Parathyroid adenoma (tissue), 2 donors: ENCODE data around the gene PALLD.

ENCODE experiments used
- H2AFZ ChIP-seq: fragments of 300-600 bp; sonication (generic); one replicate; pipeline ENCODE4 v1.7.0; 2017; ENCODE audit warnings: antibody characterized with exemption, mild to moderate bottlenecking
- H3K27ac ChIP-seq: fragments of 300-600 bp; sonication (generic); one replicate; pipeline ENCODE4 v1.7.0; 2017
- H3K27me3 ChIP-seq: fragments of 300-600 bp; sonication (generic); one replicate; pipeline ENCODE4 v1.7.0; 2017; ENCODE audit warnings: low read length; ENCODE audit not compliant: control insufficient read depth, insufficient read depth
- H3K36me3 ChIP-seq: fragments of 300-600 bp; sonication (generic); one replicate; pipeline ENCODE4 v1.7.0; 2017; ENCODE audit warnings: low read length; ENCODE audit not compliant: control insufficient read depth, insufficient read depth
- H3K4me1 ChIP-seq: fragments of 300-600 bp; sonication (generic); one replicate; pipeline ENCODE4 v1.7.0; 2017; ENCODE audit warnings: control low read depth
- H3K4me2 ChIP-seq: fragments of 300-600 bp; sonication (generic); one replicate; pipeline ENCODE4 v1.7.0; 2017; ENCODE audit warnings: low read length
- H3K4me3 ChIP-seq: fragments of 300-600 bp; sonication (generic); one replicate; pipeline ENCODE4 v1.7.0; 2017; ENCODE audit warnings: low read depth, low read length
- H3K79me2 ChIP-seq: fragments of 300-600 bp; sonication (generic); one replicate; pipeline ENCODE4 v1.7.0; 2017; ENCODE audit warnings: control low read depth
- H3K9ac ChIP-seq: fragments of 300-600 bp; sonication (generic); one replicate; pipeline ENCODE4 v1.7.0; 2017; ENCODE audit warnings: mild to moderate bottlenecking
- H3K9me3 ChIP-seq: fragments of 300-600 bp; sonication (generic); one replicate; pipeline ENCODE4 v1.7.0; 2017; ENCODE audit warnings: low read length; ENCODE audit not compliant: control insufficient read depth
- CTCF ChIP-seq: fragments of 300-600 bp; sonication (generic); IDR thresholded peaks from one replicate; pipeline ENCODE4 v1.7.0; 2017; ENCODE audit warnings: antibody characterized with exemption, mild to moderate bottlenecking
- donor health status: primary hyperparathyroidism.

The PALLD gene

GRCh38 chr4:168573870-168574269 lies 77.0 kb downstream of the PALLD start:
- H3K4me2 ChIP-seq, result no peak overlapping the region
- no peaks in the 10 kb centered on the region for H3K36me3 ChIP-seq
- no peak overlapping the region for H3K4me3 ChIP-seq
- H3K27ac ChIP-seq, result no peak overlapping the region
- no peak overlapping the region for H3K9ac ChIP-seq
- no peaks in the 10 kb centered on the region for H3K9me3 ChIP-seq
- H3K27me3 ChIP-seq, result no peaks in the 10 kb centered on the region
- no peaks in the 10 kb centered on the region for H3K4me1 ChIP-seq
- no peak overlapping the region for H2AFZ ChIP-seq
- no peak for TF ChIP-seq CTCF
- no peaks in the 10 kb centered on the region for H3K79me2 ChIP-seq

- H3K4me1 ChIP-seq, result no peaks in the 10 kb centered on the region
- no peak for TF ChIP-seq CTCF
Measured at GRCh38 chr4:168574581-168575295, 77.9 kb downstream of the PALLD start.

GRCh38 chr4:168575473-168575872 lies 78.6 kb downstream of the PALLD start:
- Histone ChIP-seq H3K9me3 (no peaks in the 10 kb centered on the region), H3K27me3 (no peaks in the 10 kb centered on the region), H3K9ac (no peak overlapping the region), H3K4me3 (no peak overlapping the region), H3K27ac (no peak overlapping the region), H3K79me2 (no peaks in the 10 kb centered on the region), H3K36me3 (no peaks in the 10 kb centered on the region), H3K4me1 (no peaks in the 10 kb centered on the region), H3K4me2 (no peak overlapping the region), H2AFZ (no peak overlapping the region)
- TF ChIP-seq CTCF, result no peak

More at GRCh38 chr4:168574581-168575295, 77.9 kb downstream of the PALLD start:
- Histone ChIP-seq H3K9me3 (no peaks in the 10 kb centered on the region), H3K27ac (no peak overlapping the region), H2AFZ (no peak overlapping the region), H3K4me3 (no peak overlapping the region), H3K36me3 (no peaks in the 10 kb centered on the region), H3K27me3 (no peaks in the 10 kb centered on the region), H3K79me2 (no peaks in the 10 kb centered on the region), H3K9ac (no peak overlapping the region), H3K4me2 (no peak overlapping the region)

GRCh38 chr4:168577624-168578023 lies 80.8 kb downstream of the PALLD start:
- TF ChIP-seq CTCF, result no peak
- H3K27ac ChIP-seq, result no peak overlapping the region
- H2AFZ ChIP-seq, result no peak overlapping the region
- no peaks in the 10 kb centered on the region for H3K79me2 ChIP-seq
- no peak overlapping the region for H3K4me3 ChIP-seq
- H3K36me3 ChIP-seq, result no peaks in the 10 kb centered on the region
- H3K9ac ChIP-seq, result no peak overlapping the region
- no peak overlapping the region for H3K4me2 ChIP-seq
- no peaks in the 10 kb centered on the region for H3K4me1 ChIP-seq
- no peaks in the 10 kb centered on the region for H3K27me3 ChIP-seq
- no peaks in the 10 kb centered on the region for H3K9me3 ChIP-seq

GRCh38 chr4:168580228-168580627 lies 83.4 kb downstream of the PALLD start:
- Histone ChIP-seq H3K4me1 (no peaks in the 10 kb centered on the region), H3K79me2 (no peaks in the 10 kb centered on the region), H2AFZ (no peak overlapping the region), H3K4me2 (no peak overlapping the region), H3K36me3 (no peaks in the 10 kb centered on the region), H3K27ac (no peak overlapping the region), H3K4me3 (no peak overlapping the region), H3K9me3 (no peaks in the 10 kb centered on the region), H3K9ac (no peak overlapping the region), H3K27me3 (no peaks in the 10 kb centered on the region)
- no peak for TF ChIP-seq CTCF
